Mononuclear cell (primary cell): ENCODE data around the gene RBFOX2. TPM values are rescaled to one million over a fixed set of nuclear protein-coding genes. Genes with fewer than 3 reads are reported as not detected.

ENCODE experiments used
- H3K27me3 ChIP-seq: 2 replicates; pipeline ENCODE4 v1.6.0; 2011; ENCODE audit warnings: low read length, control low read depth; ENCODE audit not compliant: insufficient read depth
- H3K4me1 ChIP-seq: 2 replicates; pipeline ENCODE4 v1.5.1; 2011; ENCODE audit warnings: mild to moderate bottlenecking, low read length, control low read depth; ENCODE audit not compliant: insufficient read depth
- H3K4me3 ChIP-seq: 2 replicates; pipeline ENCODE4 v1.5.1; 2011; ENCODE audit warnings: mild to moderate bottlenecking, low read length, moderate library complexity
- H3K9me3 ChIP-seq: 2 replicates; pipeline ENCODE4 v1.5.1; 2011; ENCODE audit warnings: low read depth, mild to moderate bottlenecking, control low read depth, low read length
- total RNA-seq: library from RNA; depleted of rRNA; stranded (reverse); fragments of >200 nt; gene quantifications from one replicate; pipeline ENCODE4 v1.2.3, GENCODE V29; 2012

Gene RBFOX2
- total RNA-seq, 1 donor, result 0.42 TPM

DNA sequence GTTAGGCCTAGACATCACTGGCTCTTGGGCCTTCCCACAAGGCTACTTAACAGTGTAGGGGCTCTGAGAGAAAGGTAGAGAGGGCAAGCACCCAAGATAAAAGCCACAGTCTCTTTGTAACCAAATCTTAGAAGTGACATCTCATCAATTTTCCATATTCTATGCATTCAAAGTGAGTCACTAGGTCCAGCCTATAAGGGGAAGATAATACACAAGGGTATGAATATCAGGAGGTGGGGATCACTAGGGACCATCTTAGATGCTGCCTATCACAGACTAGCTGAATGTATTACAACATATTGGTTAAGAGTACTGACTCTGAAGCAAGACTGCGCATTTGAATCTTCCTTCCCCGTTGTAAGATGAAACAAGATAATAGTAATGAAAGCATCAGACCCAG, 144.1 kb downstream of the RBFOX2 start:
- Histone ChIP-seq H3K27me3 (no peaks in the 10 kb centered on the region), H3K9me3 (no peaks in the 10 kb centered on the region), H3K4me1 (peaks cover 7% of the 10 kb centered on the region), H3K4me3 (no peak overlapping the region)

DNA sequence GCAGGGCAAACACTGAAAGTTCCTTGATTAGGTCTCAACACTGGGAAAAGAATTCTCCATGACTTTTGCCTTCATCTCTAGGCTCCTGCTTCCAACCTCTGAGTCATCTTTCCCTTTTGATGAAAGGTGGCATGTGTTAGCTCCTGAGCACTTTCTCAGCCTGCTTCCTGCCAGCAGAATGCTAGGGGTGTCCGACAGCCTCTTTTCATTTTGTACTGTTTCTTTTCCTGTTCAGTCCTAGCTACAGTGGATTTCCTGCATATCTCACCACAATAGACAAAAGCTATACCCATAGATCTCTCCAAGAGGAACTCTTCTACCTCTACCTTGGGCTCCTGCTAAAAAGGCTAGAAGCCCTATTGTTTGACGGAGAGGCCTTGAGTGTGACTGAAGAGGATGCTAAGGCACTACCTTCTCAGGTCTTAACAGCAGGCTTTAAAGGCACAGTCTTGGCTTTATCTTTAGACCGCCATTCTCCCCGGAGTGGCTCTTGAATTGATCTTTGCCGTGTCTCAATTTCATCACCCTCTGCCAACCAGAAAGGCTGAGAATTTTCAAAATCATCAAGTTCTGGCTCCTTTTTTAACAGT, 145.5 kb downstream of the RBFOX2 start:
- Histone ChIP-seq H3K4me3 (no peak overlapping the region), H3K4me1 (peaks cover 7% of the 10 kb centered on the region), H3K9me3 (no peaks in the 10 kb centered on the region), H3K27me3 (no peaks in the 10 kb centered on the region)

DNA sequence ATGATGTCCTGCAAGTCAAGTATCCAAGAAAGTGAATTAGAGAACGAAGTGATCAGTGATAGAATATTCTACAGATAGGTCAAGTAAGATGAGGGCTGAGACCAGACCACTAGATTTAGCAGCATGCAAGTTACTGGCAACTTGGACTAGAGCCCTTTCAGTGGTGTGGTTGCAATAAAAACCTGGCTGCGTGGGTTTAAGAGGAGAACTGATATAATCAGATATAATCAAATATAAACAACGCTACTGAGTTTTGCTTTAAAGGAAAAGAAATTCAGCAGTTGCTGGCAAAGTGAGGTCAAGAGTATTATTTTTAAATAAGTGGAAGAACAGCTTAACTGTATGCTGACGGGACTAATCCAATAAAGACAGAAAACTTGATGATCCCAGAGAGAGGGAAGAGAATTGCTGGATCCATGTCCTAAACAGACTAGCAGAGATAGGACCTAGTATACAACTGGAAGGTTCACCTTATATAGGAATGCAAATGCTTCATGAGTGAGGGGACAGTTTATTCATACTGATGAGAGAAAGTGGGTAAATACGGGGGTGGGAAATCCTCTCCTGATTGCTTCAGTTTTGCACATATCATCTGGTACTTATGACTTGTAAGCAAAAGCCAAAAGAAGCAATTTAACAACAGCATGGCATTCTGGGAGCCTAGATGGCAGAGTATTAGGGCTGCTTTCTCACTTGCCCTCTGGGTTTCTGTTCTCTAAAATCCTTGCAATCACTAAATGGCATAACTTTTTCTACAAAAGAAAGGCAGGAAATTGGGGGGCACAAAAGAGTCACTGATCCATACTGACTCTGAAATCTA, 146.2 kb downstream of the RBFOX2 start:
- no peak overlapping the region for H3K4me3 ChIP-seq
- H3K9me3 ChIP-seq, result no peaks in the 10 kb centered on the region
- no peaks in the 10 kb centered on the region for H3K27me3 ChIP-seq
- H3K4me1 ChIP-seq, result peaks cover 7% of the 10 kb centered on the region

DNA sequence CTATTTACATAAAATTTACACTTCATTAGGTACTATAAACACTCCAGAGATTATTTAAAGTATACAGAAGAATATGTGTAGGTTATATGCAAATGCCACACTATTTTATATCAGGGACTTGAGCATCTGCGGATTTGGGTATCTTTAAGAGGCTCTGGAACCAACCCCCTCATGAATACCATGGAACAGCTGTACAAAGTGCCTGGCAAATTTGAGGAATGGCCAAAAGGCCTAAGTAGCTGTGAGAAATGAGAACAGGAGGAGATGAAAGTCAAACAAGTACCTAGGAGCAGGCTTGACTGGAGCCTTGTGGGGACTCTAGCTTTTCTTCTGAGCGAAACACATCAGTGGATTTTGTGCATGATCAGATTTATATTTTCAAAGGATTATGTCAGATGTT, 149.3 kb downstream of the RBFOX2 start:
- no peak overlapping the region for H3K4me3 ChIP-seq
- no peaks in the 10 kb centered on the region for H3K27me3 ChIP-seq
- H3K4me1 ChIP-seq, result peaks cover 7% of the 10 kb centered on the region
- H3K9me3 ChIP-seq, result no peaks in the 10 kb centered on the region

DNA sequence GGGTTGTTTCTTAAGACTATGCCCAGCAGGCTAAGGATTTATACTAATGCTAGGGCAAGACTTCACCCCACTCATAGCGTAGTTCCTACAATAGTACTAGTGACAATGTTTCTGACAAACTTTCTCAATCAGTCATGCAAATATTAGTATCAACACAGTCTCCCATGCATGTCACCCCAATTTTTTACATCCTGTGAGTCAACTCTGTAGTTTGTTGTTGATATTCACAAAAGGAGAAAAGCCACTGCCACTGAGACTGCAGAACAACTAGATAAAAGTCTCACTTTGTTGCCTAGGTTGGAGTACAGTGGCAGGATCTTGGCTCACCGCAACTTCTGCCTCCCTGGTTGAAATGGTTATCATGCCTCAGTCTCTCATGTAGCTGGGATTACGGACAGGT, 155.2 kb downstream of the RBFOX2 start:
- Histone ChIP-seq H3K4me3 (no peak overlapping the region), H3K27me3 (no peaks in the 10 kb centered on the region), H3K9me3 (no peaks in the 10 kb centered on the region), H3K4me1 (no peaks in the 10 kb centered on the region)

DNA sequence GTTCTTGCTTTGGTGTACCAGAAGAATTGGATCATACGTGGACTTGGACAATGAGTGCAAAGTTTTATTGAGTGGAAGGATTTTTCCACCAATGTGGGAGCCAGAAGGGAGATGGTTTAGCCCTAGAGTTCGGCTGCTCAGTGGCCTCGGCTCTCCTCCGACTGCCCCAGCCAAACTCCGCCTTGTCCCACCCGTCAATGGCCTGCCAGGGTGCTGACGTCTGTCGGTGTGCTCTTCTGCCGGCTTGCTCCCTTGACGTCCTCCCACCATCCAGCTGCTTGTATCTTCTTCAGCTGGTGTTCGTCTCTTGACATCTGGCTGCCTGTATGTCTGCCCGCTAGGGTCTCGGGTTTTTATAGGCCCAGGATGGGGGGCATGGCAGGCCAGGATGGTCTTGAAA, 156.2 kb downstream of the RBFOX2 start:
- Histone ChIP-seq H3K4me1 (no peaks in the 10 kb centered on the region), H3K27me3 (no peaks in the 10 kb centered on the region), H3K9me3 (no peaks in the 10 kb centered on the region), H3K4me3 (no peak overlapping the region)

DNA sequence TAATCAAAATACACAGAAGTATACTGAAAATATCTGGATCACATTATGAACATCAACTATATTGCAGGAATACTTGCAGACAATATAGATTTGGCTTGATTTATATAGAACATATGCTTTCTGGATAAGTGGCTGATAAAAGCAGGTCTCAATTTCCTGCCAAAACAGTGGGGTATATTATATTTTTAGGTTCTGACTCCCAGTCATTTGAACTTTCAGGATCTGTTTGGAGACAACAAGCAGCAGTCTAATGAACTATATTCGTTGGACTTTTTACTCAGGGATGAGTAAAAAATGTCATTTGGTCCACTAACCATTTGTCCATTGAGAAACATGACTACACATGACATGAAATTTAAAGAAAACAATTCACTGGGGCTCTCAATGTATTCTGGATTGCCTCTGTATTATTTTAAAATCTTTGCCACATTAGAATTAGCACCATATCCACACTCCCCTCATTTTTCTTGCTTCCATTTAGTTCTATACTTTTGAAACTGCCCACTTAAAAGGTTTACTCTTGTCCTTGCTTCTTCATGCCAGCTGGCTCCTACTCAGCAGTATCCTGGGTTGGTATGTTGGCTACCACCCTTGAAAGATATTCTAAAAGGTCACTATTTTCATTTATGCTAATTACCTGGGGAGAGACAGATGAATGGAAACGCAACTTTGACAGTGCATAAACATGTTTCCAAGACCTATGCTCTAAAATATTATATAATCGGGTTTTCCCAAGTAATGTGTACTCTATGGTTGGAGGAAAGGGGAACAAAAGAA, 157.9 kb downstream of the RBFOX2 start:
- H3K9me3 ChIP-seq, result no peaks in the 10 kb centered on the region
- H3K4me3 ChIP-seq, result no peak overlapping the region
- H3K27me3 ChIP-seq, result no peaks in the 10 kb centered on the region
- no peaks in the 10 kb centered on the region for H3K4me1 ChIP-seq

DNA sequence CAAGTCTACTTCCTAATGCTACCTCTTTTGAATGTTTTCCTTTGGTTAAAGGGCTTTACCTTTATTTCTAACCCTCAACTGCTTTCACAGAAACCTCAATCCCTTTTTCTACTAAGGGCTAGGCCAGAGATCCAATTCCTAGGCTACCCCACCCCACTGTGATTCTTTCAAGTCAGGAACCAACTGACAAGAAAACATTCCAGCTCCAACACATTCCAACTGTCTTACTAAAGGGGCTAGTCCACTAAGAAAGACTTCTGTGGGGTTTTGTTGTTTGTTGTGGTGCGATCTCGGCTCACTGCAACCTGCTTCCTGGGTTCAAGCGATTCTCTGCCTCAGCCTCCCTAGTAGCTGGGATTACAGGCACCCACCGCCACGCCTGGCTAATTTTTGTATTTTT, 159.7 kb downstream of the RBFOX2 start:
- no peaks in the 10 kb centered on the region for H3K27me3 ChIP-seq
- H3K4me3 ChIP-seq, result no peak overlapping the region
- no peaks in the 10 kb centered on the region for H3K9me3 ChIP-seq
- no peaks in the 10 kb centered on the region for H3K4me1 ChIP-seq

DNA sequence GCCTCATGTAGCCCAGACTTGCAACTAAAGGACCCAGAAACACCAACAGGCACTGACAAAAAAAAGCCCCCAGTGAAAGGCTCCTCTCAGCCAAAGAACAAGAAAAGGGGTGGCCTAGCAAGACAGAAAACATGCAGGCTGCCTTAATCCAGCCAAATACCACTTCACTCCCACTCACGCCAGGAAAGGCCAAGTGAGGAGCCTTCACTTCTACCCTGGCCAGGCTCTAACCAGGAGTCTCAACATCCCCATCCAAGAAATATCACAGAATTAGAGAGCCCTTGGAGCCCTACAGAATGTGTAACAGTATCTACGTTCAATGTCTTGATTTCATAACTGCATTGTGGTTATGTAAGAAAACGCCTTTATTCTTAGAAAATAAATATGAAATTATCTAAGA, 162.0 kb downstream of the RBFOX2 start:
- Histone ChIP-seq H3K4me3 (no peak overlapping the region), H3K9me3 (no peaks in the 10 kb centered on the region), H3K27me3 (no peaks in the 10 kb centered on the region), H3K4me1 (no peaks in the 10 kb centered on the region)

DNA sequence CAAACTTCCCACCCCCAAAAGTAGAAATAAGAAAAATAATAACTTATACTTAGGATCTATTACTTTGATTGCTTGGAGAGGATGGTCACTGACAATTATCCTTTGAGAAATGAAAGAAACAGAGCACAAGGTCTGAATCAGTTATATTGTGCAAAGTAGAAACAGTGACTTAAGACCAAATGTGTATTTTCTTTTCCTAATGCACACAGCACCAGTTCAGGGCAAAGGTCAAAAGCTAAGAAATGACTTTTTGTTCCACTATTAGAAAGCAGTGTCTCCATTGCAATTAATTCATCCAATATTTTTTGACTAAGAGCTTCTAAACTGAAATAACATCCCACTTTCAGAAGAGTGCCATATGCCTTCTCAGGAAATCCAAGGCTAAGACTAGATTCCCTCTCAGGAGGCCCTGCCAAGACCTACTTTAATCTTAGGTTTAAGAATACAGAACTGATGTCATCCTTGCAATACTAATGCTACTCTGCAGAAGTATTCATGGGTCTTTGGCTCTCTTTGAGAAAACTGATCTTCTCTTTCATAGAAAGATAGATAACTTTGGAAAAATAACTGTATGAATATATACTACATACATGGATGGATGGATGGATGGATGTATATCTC, 164.0 kb downstream of the RBFOX2 start:
- no peaks in the 10 kb centered on the region for H3K9me3 ChIP-seq
- H3K27me3 ChIP-seq, result no peaks in the 10 kb centered on the region
- H3K4me1 ChIP-seq, result no peaks in the 10 kb centered on the region
- no peak overlapping the region for H3K4me3 ChIP-seq

DNA sequence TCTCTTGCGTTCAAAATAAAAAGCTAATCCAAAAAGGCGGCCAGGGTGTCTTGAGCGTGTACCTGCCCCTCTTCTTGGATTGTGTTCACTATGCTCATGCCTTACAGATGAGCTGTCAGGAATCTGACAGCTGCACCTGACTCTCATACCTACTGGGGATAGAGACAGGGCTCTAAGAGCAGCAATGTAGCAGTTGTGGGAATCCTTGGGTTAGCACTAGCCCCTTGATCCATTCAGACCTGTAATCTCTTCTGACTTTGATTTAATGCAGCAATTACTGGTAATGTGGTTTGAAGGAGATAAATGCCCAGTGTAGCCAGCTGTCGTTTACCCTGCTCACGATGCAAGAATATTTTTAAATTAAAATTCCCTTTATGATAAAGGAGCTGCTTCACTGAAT, 165.2 kb downstream of the RBFOX2 start:
- H3K4me3 ChIP-seq, result no peak overlapping the region
- no peaks in the 10 kb centered on the region for H3K9me3 ChIP-seq
- H3K27me3 ChIP-seq, result no peaks in the 10 kb centered on the region
- H3K4me1 ChIP-seq, result no peaks in the 10 kb centered on the region

DNA sequence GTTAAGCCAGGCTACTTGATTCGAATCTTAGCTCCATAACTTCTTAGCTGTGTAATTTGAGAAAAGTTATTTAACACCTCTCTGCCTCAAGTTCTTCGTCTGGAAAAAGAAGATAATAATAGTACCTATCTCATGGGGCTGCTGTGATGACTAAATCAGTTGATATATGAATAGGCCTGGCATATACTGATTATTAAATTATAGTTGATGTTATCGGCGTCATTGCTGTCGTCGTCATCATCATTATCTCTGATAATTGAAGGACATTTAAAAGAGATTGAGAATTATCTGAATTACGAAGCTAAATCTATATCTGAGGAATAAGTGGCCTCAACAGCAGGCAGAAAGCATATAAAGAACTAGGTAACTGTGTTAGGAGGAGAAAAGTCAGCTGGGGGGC, 165.9 kb downstream of the RBFOX2 start:
- Histone ChIP-seq H3K9me3 (no peaks in the 10 kb centered on the region), H3K27me3 (no peaks in the 10 kb centered on the region), H3K4me1 (no peaks in the 10 kb centered on the region), H3K4me3 (no peak overlapping the region)

DNA sequence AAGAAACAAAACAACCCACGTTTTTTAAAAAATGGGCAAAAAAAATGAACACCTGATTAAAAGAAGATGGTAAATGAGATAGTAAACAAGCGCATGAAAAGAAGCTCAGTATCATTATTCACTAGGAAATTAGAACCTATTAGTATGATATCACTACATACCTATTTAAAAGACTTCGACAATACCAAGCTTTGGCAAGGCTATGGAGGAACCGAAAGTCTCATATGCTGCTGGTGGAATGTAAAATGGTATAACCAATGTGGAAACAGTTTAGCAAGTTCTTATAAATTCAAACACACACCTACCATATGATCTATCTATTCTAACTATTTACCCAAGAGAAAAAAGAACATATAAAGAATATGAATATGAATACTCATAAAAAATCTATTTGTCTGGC, 167.2 kb downstream of the RBFOX2 start:
- H3K9me3 ChIP-seq, result no peaks in the 10 kb centered on the region
- H3K4me1 ChIP-seq, result no peaks in the 10 kb centered on the region
- H3K27me3 ChIP-seq, result no peaks in the 10 kb centered on the region
- H3K4me3 ChIP-seq, result no peak overlapping the region

DNA sequence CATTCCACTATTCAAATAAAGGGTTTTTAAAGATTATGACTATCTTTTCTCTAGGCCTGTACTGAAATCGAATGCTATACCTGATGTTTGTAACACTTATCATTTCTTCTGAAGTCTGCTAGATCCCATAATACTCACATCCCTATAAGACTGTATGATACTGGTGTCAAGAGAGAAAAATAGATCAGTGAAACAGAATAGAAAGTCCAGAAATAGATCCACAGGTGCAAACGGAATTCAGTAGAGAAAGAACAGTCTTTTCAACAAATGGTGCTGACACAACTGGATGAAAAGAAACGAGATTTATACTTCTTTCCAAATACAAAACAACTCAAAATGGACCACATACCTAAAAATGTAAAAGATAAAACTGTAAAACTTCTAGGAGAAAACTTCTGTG, 167.8 kb downstream of the RBFOX2 start:
- Histone ChIP-seq H3K4me3 (no peak overlapping the region), H3K27me3 (no peaks in the 10 kb centered on the region), H3K9me3 (no peaks in the 10 kb centered on the region), H3K4me1 (no peaks in the 10 kb centered on the region)

DNA sequence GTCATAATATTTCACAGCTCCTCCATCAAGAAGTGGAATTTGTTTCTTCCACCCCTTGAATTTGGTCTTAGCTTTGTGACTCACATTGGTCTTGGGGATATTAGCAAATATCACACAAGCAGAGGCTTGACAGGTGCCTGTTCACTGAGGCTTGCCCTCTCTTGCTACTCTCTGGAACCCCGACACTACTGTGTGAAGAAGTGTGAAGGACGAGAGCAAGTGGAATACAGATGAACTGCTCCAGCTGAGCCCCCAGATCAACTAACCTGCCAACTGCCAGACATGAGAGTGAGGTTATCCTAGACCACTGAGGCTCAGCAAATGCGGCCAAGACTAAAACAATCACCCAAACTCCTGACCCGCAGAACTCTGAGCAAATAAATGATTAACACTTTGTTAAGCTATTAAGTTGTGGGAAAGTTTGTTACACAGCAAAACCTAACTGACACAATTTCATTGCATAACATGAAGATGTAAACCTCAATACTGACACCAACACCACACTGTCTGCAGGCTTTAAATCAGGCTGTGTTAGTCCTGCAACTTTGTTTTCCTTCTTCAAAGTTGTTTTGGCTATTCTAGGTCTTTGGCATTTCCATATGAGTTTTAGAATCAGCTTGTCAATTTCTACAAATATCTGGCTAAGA, 168.4 kb downstream of the RBFOX2 start:
- Histone ChIP-seq H3K4me1 (no peaks in the 10 kb centered on the region), H3K4me3 (no peak overlapping the region), H3K9me3 (no peaks in the 10 kb centered on the region), H3K27me3 (no peaks in the 10 kb centered on the region)
